Fibroblast of gingiva (primary cell): ENCODE measurements around the gene TYMP.
"Not testable (repeated sequence)": the region's sequence is repeated elsewhere in the genome, so short reads cannot be mapped to it uniquely, and the experiment has no call there.

Source experiments
- DNase-seq: peaks from one replicate; pipeline ENCODE4 v3.0.0-alpha.2; 2011; ENCODE audit warnings: low read depth

TYMP gene

DNA sequence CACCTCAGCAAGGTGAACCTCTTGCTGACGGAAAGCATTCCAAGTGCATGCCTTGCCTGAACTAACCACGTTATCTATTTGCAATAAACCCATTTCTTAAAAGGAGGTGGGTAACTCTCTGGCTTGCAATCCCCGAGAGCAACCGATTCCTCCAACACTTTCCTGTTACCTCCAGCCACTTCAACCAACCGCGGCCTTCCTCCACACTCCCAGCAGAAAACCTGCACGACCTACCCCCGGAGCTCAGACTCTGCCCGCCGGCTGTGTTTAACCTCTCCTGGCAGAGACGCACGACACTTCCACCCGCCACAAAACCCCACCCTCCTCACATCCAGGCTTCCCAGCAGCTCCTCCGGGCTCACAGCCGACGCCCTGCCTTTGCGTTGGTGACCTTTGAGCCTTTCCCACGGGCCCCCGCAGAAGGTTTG is 5.1 kb downstream of the TYMP start:
- no peak for DNase-seq

DNA sequence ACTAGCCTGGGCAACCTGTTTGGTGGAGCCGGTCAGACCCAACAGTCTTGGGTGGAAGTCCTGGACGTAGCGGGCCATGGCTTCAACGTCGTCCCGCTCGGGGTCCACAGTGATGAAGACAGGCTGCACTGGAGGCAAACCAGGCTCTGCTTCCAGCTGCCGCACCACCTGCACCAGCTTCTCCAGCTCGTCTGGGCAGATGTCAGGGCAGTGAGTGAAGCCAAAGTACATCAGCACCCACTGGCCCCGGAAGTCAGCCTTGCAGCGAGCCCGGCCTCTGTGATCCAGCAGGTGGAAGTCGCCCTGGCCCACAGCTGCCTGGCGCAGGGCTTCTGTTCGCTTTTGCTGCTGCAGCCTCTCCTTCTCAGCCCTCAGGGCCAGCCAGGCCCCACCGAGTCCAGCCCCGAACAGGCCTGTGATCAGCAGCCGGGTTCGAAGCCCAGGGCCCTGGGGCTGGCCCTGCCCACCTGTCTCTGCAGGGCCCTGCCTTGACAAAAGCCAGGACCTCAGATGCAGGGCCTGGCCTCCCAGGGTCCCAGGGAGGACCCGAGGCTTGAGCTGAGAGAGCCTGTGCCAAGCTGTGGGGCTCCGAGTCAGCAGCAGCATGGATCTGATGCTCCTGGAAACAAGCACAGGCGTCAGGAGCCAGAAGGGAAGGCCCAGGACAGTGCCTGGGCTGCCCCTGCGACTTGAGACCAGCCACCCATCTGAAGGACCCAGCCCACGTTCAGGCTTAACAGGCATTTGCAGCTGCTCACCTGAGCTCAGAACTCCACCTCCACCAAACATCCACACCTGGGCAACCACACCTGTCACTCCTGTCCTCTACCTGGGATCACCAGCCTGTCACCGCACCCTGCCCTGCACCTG is 5.8 kb downstream of the TYMP start:
- DNase-seq = no peak

GRCh38 chr22:50523458-50523805 is 6.4 kb downstream of the TYMP start:
- no peak for DNase-seq

DNA sequence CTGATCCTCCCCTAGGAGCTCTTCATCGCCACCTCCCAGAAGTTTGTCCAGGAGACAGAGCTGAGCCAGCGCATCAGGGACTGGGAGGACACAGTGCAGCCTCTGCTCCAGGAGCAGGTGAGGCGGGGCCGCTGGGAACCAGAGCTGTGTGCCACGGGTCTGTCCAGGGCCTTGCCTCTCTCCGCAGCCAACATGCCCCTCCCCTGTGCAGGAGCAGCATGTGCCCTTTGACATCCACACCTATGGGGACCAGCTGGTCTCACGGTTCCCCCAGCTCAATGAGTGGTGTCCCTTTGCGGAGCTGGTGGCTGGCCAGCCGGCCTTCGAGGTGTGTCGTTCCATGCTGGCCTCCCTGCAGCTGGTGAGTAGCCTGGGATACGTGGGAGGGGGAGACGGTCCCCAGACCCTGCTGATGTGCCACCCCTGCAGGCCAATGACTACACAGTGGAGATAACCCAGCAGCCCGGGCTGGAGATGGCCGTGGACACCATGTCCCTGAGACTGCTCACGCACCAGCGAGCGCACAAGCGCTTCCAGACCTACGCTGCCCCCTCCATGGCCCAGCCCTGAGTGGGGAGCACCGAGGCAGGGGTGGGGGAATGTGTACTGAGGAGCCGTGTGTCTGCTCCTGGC is 6.9 kb downstream of the TYMP start:
- DNase-seq = no peak

DNA sequence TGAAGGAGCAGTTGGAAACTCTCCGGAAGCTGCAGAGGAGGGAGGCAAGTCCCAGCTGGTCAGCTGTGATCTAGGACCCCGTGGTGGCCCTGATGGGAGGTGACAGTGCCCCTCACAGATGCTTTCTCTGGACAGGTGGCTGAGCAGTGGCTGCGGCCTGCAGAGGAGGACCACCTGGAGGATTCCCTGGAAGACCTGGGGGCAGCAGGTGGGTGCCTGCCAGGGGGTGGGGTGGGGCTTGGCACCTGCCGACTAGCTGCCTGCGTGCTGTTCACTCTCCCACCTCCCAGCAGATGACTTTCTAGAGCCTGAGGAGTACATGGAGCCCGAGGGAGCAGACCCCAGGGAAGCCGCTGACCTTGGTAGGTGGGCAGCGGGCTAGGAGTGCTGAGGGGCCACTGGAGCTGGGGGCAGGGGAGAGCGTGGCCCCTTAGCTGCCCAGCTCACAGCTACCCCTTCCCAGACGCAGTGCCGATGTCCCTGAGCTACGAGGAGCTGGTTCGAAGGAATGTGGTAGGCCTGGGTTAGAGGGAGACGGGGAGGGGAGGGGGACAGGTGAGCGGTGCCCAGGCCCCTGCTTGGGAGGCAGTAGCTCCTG is 7.5 kb downstream of the TYMP start:
- DNase-seq = no peak

GRCh38 chr22:50521710-50522109 is 8.1 kb downstream of the TYMP start:
- no peak for DNase-seq

DNA sequence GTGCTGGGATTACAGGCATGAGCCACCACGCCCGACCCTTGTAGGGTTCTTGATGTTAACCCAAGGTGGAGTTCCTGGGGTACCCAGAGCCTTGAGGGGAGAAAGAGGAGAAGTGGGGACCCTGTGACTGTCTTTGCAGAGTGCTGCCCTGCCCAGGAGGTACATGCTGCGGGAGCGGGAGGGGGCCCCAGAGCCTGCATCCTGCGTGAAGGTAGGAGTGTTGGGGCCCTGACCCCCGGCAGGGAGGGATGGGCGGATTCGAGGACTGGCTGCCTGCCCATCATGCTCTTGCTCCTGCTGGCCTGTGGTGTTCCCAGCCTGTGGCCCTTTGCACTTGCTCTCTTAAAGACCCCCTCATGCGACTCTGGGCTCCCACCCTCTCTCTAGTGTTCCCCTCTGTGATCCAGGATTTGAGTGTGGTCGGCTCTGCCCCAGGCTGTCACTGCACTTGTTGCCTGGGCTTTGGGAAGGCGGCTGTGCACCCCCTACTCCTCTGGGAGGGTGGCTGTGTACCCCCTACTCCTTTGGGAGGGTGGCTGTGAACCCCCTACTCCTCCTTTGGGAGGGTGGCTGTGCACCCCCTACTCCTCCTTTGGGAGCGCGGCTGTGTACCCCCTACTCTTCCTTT is 8.9 kb downstream of the TYMP start:
- DNase-seq = no peak

DNA sequence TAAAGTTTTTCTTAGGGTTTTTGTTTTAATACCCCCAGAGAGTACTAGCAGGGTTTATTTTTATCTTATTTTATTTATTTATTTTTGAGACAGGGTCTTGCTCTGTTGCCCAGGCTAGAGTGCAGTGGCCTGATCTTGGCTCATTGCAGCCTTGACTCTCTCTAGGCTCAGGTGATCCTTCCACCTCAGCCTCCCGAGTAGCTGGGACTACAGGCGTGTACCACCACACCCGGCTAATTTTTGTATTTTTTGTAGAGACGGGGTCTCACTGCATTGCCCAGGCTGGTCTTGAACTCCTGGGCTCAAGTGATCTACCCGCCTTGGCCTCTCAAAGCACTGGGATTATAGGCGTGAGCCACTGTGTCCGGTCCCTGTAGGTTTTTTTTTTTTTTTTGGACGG is 9.6 kb downstream of the TYMP start:
- DNase-seq = not testable (repeated sequence)

DNA sequence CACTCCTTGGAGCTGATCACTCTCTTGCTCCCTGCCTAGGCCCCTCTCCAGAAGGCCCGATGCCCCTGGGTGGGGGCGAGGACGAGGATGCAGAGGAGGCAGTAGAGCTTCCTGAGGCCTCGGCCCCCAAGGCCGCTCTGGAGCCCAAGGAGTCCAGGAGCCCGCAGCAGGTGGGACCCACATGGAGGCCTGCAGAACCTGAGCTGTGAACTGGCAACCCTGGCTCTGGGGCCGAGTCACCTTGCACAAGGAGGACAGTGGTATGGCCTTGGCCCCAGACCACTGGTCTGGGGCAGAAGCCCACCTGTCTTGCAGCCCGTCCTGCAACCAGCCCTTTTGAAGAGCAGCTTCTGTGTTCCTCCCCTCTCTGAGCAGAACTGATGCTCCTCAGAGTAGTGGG is 10.7 kb downstream of the TYMP start:
- no peak for DNase-seq

GRCh38 chr22:50518606-50519005 is 11.2 kb downstream of the TYMP start:
- no peak for DNase-seq

DNA sequence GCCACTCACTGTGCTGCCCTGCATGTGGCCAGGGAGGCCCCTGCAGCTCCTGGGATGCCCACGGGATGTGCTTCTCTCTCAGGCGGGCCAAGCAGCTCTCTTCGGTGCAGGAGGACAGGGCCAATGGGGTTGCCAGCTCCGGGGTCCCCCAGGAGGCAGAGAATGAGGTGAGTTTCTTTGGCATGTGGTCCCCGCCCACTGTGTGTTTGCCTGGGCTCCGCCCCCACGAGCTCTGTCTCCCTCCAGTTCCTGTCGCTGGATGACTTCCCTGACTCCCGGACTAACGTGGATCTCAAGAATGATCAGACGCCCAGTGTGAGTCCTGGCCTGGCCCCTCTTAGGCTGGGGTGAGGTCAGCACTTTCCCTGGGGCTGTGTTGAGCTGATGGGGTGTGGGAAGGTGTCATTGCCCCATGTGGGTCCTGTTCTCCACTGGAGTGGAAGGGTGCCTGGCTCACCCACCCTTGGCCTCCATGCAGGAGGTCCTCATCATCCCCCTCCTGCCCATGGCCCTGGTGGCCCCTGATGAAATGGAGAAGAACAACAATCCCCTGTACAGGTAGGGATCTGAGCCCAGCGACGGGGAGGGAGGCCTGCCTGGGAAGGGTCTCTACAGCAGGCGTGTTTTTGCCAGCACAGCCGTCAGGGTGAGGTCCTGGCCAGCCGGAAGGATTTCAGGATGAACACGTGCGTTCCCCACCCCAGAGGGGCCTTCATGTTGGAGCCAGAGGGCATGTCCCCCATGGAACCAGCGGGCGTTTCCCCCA is 12.1 kb downstream of the TYMP start:
- no peak for DNase-seq

- no peak for DNase-seq
Measured at GRCh38 chr22:50516891-50517290, 12.9 kb downstream of the TYMP start.

- no peak for DNase-seq
Measured at GRCh38 chr22:50516068-50516467, 13.7 kb downstream of the TYMP start.

GRCh38 chr22:50513175-50513574 is 16.6 kb downstream of the TYMP start:
- no peak for DNase-seq

GRCh38 chr22:50508897-50509296 is 20.9 kb downstream of the TYMP start:
- no peak for DNase-seq

DNA sequence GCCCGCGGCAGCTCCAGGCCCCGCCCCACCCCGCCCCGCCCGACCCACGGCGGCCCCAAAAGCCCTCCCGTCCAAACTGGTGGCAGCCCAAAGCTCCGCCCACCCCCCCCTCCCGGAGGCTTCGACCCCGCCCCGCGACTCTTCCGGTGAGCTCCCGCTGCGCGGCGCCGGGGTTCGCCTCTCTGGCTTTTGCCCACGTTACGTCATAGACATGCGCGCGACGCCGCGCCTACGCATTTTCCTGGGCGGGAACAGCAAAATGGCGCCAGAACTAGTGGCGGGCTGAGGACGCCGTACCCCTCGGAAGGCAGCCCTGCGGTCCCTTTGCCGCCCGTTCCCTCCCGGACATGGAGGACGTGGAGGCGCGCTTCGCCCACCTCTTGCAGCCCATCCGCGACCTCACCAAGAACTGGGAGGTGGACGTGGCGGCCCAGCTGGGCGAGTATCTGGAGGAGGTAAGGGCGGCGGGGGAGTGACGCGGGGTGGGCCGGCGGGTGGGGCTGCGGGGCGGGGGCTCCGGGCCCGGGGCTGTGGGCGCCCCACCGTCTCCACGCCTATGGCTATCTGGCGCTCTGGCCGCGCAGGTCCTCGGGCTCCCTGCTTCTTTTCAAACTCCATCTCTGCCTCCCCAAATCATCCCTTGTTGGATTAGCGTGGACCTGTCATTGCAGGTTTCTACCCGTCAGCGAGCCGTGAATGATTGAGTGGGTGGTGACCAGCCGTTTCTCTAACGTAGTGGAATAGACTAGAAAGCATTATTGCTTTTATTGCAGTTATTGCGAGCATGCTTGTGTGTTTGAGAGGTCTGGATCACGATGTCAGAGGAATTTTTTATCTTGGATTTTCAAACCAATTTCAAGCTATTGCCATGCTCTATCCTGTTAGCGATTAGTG is 21.6 kb downstream of the TYMP start, which contains the start of gene NCAPH2:
TSS of gene NCAPH2 (plus strand) at position 234 of the 894 bp plus-strand sequence. CDS start at position 348, 114 bp downstream.
- peak; percentile 96 for DNase-seq

- DNase-seq = no peak
Measured at GRCh38 chr22:50507421-50507990, 22.3 kb downstream of the TYMP start, which contains the start of gene LMF2. LMF2 (minus strand) TSS chr22:50507702; CDS start chr22:50507675, 27 bp downstream.

GRCh38 chr22:50506611-50507420 is 23.0 kb downstream of the TYMP start:
- no peak for DNase-seq
